ENCODE measurements around the gene IL1RAPL2. TPM values are rescaled to one million over a fixed set of nuclear protein-coding genes. Genes with fewer than 3 reads are reported as not detected.

IL1RAPL2 gene
- total and polyA plus RNA-seq, 2 of the 8 experiments (the other 6 are each of a cell fraction or from before 2014, with no cell fraction given) = 0.20 to 1.3 TPM

- FAIRE-seq (no peak), DNase-seq (ENCODE audit: low read depth in 1 of 2, low spot score in 2 of 2) (no peak)
- Histone ChIP-seq H3K56ac (replicated peaks; ENCODE audit: insufficient read length, low read depth, low read length) (no peak overlapping the region), H3K4ac (replicated peaks; ENCODE audit: insufficient read length, low read depth, low read length) (no peak overlapping the region), H3K79me2 (ENCODE audit: control insufficient read depth in 1 of 2, insufficient read depth in 2 of 2, low read length in 2 of 2) (no peaks in the 10 kb centered on the region), H4K8ac (ENCODE audit: extremely low read depth, insufficient read depth, low read length) (no peak overlapping the region), H2BK5ac (ENCODE audit: low read depth, low read length) (no peak overlapping the region), H3K4me3 (ENCODE audit: extremely low read depth in 1 of 4, insufficient read depth in 2 of 4, low read depth in 3 of 4, low read length in 4 of 4) (no peak overlapping the region), H3K9ac (replicated peaks in 1 of 4; ENCODE audit: extremely low read depth in 1 of 4, low read depth in 3 of 4, low read length in 3 of 4) (no peak overlapping the region), H2AK5ac (ENCODE audit: low read depth, low read length) (no peak overlapping the region), H2BK20ac (ENCODE audit: low read length) (no peak overlapping the region), H3K27me3 (replicated peaks in 1 of 4; ENCODE audit: control insufficient read depth in 3 of 4, extremely low read depth in 1 of 4, insufficient read depth in 3 of 4, low read length in 3 of 4) (no peaks in the 10 kb centered on the region), H3K9me3 (ENCODE audit: insufficient read depth in 2 of 2, low read depth in 1 of 2, low read length in 1 of 2) (no peaks in the 10 kb centered on the region), H3K4me1 (replicated peaks in 1 of 4; ENCODE audit: control insufficient read depth in 3 of 4, insufficient read depth in 4 of 4, low read length in 3 of 4) (0 out of 7 replicates have a peak, but pooled peaks cover 0 to 2% (median 0%) of the 10 kb centered on the region in 4 experiments), H3K27ac (ENCODE audit: low read depth, low read length) (no peak overlapping the region), H3K23me2 (ENCODE audit: low read depth, low read length) (no peaks in the 10 kb centered on the region), H2BK12ac (ENCODE audit: low read depth, low read length) (no peak overlapping the region), H3K36me3 (ENCODE audit: control insufficient read depth in 2 of 4, insufficient read depth in 4 of 4, low read length in 3 of 4) (no peaks in the 10 kb centered on the region), H2BK120ac (replicated peaks; ENCODE audit: low read depth, low read length) (no peak overlapping the region), H3K14ac (ENCODE audit: insufficient read length) (no peak overlapping the region), H4K5ac (ENCODE audit: insufficient read length, low read depth, low read length) (no peak overlapping the region), H2AFZ (ENCODE audit: low read length) (no peak overlapping the region), H4K91ac (replicated peaks; ENCODE audit: insufficient read length, low read length) (no peak overlapping the region), H4K20me1 (replicated peaks in 1 of 2; ENCODE audit: control insufficient read depth in 1 of 2, insufficient read depth in 2 of 2, low read length in 2 of 2) (no peaks in the 10 kb centered on the region), H3K23ac (ENCODE audit: insufficient read length) (no peak overlapping the region), H2BK15ac (ENCODE audit: low read length) (no peak overlapping the region), H3K4me2 (ENCODE audit: insufficient read depth in 1 of 2, low read depth in 2 of 2, low read length in 2 of 2) (no peak overlapping the region), H3K18ac (ENCODE audit: extremely low read depth, low read length) (no peak overlapping the region), H3K79me1 (ENCODE audit: low read depth, low read length) (no peaks in the 10 kb centered on the region)
- ChIA-PET CTCF (ENCODE audit: partially characterized antibody) (no interaction called here), POLR2A (ENCODE audit: partially characterized antibody) (no interaction called here)
- TF ChIP-seq NANOG (IDR thresholded peaks at IDR 0.05; ENCODE audit: insufficient read depth, low read depth, low read length, poor library complexity, severe bottlenecking) = no peak
- no peak for TF ChIP-seq TAF7 (optimal IDR thresholded peaks at IDR 0.05; ENCODE audit: borderline replicate concordance, low read depth, low read length)
- TF ChIP-seq CREB1 (IDR thresholded peaks at IDR 0.05) = no peak
- TF ChIP-seq CHD1 (IDR thresholded peaks at IDR 0.05; ENCODE audit: low read depth, low read length) = no peak
- TF ChIP-seq KDM1A (IDR thresholded peaks at IDR 0.05; ENCODE audit: borderline replicate concordance, low read length) = no peak
- no peak for TF ChIP-seq ATF3 (IDR thresholded peaks at IDR 0.05; ENCODE audit: insufficient read depth, low read depth, low read length)
- TF ChIP-seq RAD21 (IDR thresholded peaks at IDR 0.05 in 1 of 2, conservative IDR thresholded peaks at IDR 0.05 in 1 of 2; ENCODE audit: low read depth in 2 of 2, low read length in 2 of 2) = no peak
- TF ChIP-seq POU5F1 (IDR thresholded peaks at IDR 0.05; ENCODE audit: low read depth, low read length) = no peak
- no peak for TF ChIP-seq BCL11A (IDR thresholded peaks at IDR 0.05; ENCODE audit: low read depth in 2 of 2, low read length in 2 of 2)
- no peak for TF ChIP-seq SP1 (IDR thresholded peaks at IDR 0.05; ENCODE audit: low read depth, low read length)
- TF ChIP-seq RFX5 (IDR thresholded peaks at IDR 0.05; ENCODE audit: borderline replicate concordance, low read depth, low read length) = no peak
- TF ChIP-seq NRF1 (IDR thresholded peaks at IDR 0.05; ENCODE audit: low read depth, low read length) = no peak
- 93% methylated on average over 2 of the region's 2 CpGs; no CpG with 5 or more reads in 1 of the 2 experiments for WGBS, 2 experiments (ENCODE audit: extremely low coverage in 1 of 2, insufficient coverage in 1 of 2, insufficient read length in 1 of 2, insufficient replicate concordance in 2 of 2, low coverage in 1 of 2, low lambda C conversion rate in 2 of 2, missing lambda C conversion rate in 1 of 2)
Measured at GRCh38 chrX:105703876-105704275, 1137.9 kb downstream of the IL1RAPL2 start.

Data from H1 (cell line).